K562 (cell line): Measurements from ENCODE around the gene PTPN13. TPM values are rescaled to one million over a fixed set of nuclear protein-coding genes. Genes with fewer than 3 reads are reported as not detected.

Experiments used
- ATAC-seq: fragments of 200-7000 bp; cut with Tn5 transposase; 3 replicates; pipeline ENCODE4 v1.9.1; 2020; ENCODE audit warnings: moderate library complexity
- BruUV-seq: library from RNA; stranded (reverse); fragments of 400-500 nt; replicated peaks from 2 replicates; lab custom pipeline; 2021; lab: Mats Ljungman, UMichigan
- CTCF ChIA-PET: fragments of 300-600 bp; formaldehyde crosslinking; extraction: SDS; loops from one replicate; lab custom pipeline; 2021; ENCODE audit warnings: low intra/inter-chr PET ratio; lab: Yijun Ruan, JAX
- POLR2A ChIA-PET: fragments of 300-600, 350-650 bp; sonication (Branson Sonifier 250); formaldehyde crosslinking; extraction: SDS; loops from one replicate; lab custom pipeline; 2021; ENCODE audit warnings: antibody characterized with exemption, inconsistent platforms; lab: Yijun Ruan, JAX
- DNase-seq, 4 experiments: peaks; one replicate each; pipeline versions ENCODE4 v3.0.0 to v3.0.0-alpha.2; 2011 to 2018; ENCODE audit warnings: low spot score in 3 of 4, mixed read lengths in 3 of 4; ENCODE audit errors: extremely low read depth in 1 of 4
- FAIRE-seq: peaks from 2 replicates; lab custom pipeline; 2011; peaks lifted over from hg19 to GRCh38; lab: Jason Lieb, UNC
- H2AFZ ChIP-seq: 2 replicates; pipeline ENCODE4 v1.6.0; 2011; ENCODE audit warnings: low read depth, low read length, control low read depth, inconsistent platforms
- H3K27ac ChIP-seq: fragments of 200-600 bp; 3 replicates; pipeline ENCODE4 v1.8.0; 2011; ENCODE audit warnings: low read depth, mild to moderate bottlenecking, control low read depth, inconsistent platforms, low read length, moderate library complexity, mixed read lengths; ENCODE audit errors: extremely low read depth
- H3K27me3 ChIP-seq, 2 experiments: fragments of 300-600 bp in 1 of 2; 2 replicates in 1 of 2; 3 replicates in 1 of 2; pipeline versions ENCODE4 v1.6.0 to v1.8.0; 2011; ENCODE audit warnings: inconsistent platforms in 2 of 2, low read length in 2 of 2, mild to moderate bottlenecking in 1 of 2, mixed read lengths in 1 of 2, moderate library complexity in 1 of 2; ENCODE audit not compliant: control insufficient read depth in 2 of 2, insufficient read depth in 2 of 2
- H3K36me3 ChIP-seq: fragments of 300-600 bp; 3 replicates; pipeline ENCODE4 v1.8.0; 2011; ENCODE audit warnings: mild to moderate bottlenecking, low read length, inconsistent platforms; ENCODE audit not compliant: control insufficient read depth, insufficient read depth
- H3K4me1 ChIP-seq, 2 experiments: fragments of 200-600 bp in 1 of 2; replicated peaks in 1 of 2; 2 replicates in 1 of 2; 3 replicates in 1 of 2; pipeline versions ENCODE4 v1.5.1 to v1.8.0; 2011; ENCODE audit warnings: inconsistent platforms in 2 of 2, low read length in 2 of 2, mild to moderate bottlenecking in 1 of 2, mixed read lengths in 1 of 2, moderate library complexity in 1 of 2; ENCODE audit not compliant: control insufficient read depth in 2 of 2, insufficient read depth in 2 of 2
- H3K4me2 ChIP-seq: 2 replicates; pipeline ENCODE4 v1.6.1; 2011; ENCODE audit warnings: low read length, control low read depth, inconsistent platforms, mixed read lengths; ENCODE audit not compliant: insufficient read depth
- H3K4me3 ChIP-seq: fragments of 200-600 bp; sonication (generic), shearing (Covaris generic); 2 replicates; pipeline ENCODE4 v1.5.1; 2016; ENCODE audit warnings: control low read depth, inconsistent platforms
- H3K79me2 ChIP-seq: fragments of 200-600 bp; 3 replicates; pipeline ENCODE4 v1.8.0; 2011; ENCODE audit warnings: low read length, inconsistent platforms; ENCODE audit not compliant: control insufficient read depth, insufficient read depth
- H3K9ac ChIP-seq, 2 experiments: 2 replicates each; pipeline versions ENCODE4 v1.6.0 to v1.6.1; 2011; ENCODE audit warnings: low read depth in 2 of 2, low read length in 2 of 2, control low read depth in 1 of 2, inconsistent platforms in 1 of 2, mild to moderate bottlenecking in 1 of 2, mixed read lengths in 1 of 2; ENCODE audit not compliant: insufficient read depth in 1 of 2
- H3K9me1 ChIP-seq: one replicate; pipeline ENCODE4 v1.6.0; 2011; ENCODE audit warnings: inconsistent platforms, mild to moderate bottlenecking, low read length, moderate library complexity; ENCODE audit not compliant: control insufficient read depth, insufficient read depth
- H3K9me3 ChIP-seq: replicated peaks from 2 replicates; pipeline ENCODE4 v1.5.1; 2011; ENCODE audit warnings: low read depth, low read length, inconsistent platforms; ENCODE audit not compliant: control insufficient read depth, insufficient read depth
- H4K20me1 ChIP-seq: replicated peaks from 2 replicates; pipeline ENCODE4 v1.6.1; 2011; ENCODE audit warnings: low read length, inconsistent platforms, mixed read lengths; ENCODE audit not compliant: control insufficient read depth, insufficient read depth
- FOSL1 ChIP-seq: fragments of 200-800 bp; sonication (Bioruptor generic); conservative IDR thresholded peaks from 2 replicates; pipeline ENCODE4 v1.6.1; 2016; ENCODE audit warnings: missing genetic modification characterization, missing compliant biosample characterization
- IRF9 ChIP-seq: fragments of 450-650 bp; IDR thresholded peaks from 2 replicates; pipeline ENCODE4 v1.6.1; 2016; ENCODE audit warnings: missing biosample characterization, missing genetic modification characterization
- LARP7 ChIP-seq: fragments of 450-650 bp; IDR thresholded peaks from 2 replicates; pipeline ENCODE4 v1.6.1; 2016
- MEF2A ChIP-seq: IDR thresholded peaks from 2 replicates; pipeline ENCODE4 v1.6.1; 2011; ENCODE audit warnings: low read depth, mild to moderate bottlenecking, low read length, moderate library complexity; ENCODE audit not compliant: control insufficient read depth
- MYNN ChIP-seq, 2 experiments: sonication (generic); formaldehyde crosslinking in 1 of 2; IDR thresholded peaks; 2 replicates each; pipeline versions ENCODE4 v1.5.0 to v1.6.1; 2016 to 2020; ENCODE audit warnings: antibody characterized with exemption in 1 of 2, missing genetic modification reagents in 1 of 2
- NCOA4 ChIP-seq: fragments of 450-650 bp; IDR thresholded peaks from 2 replicates; pipeline ENCODE4 v1.6.1; 2018; ENCODE audit warnings: mild to moderate bottlenecking; ENCODE audit not compliant: partially characterized antibody
- SRSF3 ChIP-seq: fragments of 200-400 bp; formaldehyde crosslinking; IDR thresholded peaks from 2 replicates; pipeline ENCODE4 v1.6.1; 2016; ENCODE audit warnings: mild to moderate bottlenecking, low read length, moderate library complexity; ENCODE audit not compliant: insufficient read depth
- TEAD1 ChIP-seq, 2 experiments: fragments of 450-650 bp in 1 of 2; sonication (generic) in 1 of 2; formaldehyde crosslinking; IDR thresholded peaks; 2 replicates each; pipeline versions ENCODE4 v1.4.0 to v1.8.0; 2020 to 2022; ENCODE audit warnings: mild to moderate bottlenecking in 2 of 2, missing genetic modification reagents in 1 of 2
- ZNF140 ChIP-seq: fragments of 250-450 bp; sonication (Bioruptor Pico); IDR thresholded peaks from 2 replicates; pipeline ENCODE4 v1.8.0; 2021; ENCODE audit warnings: moderate library complexity, mild to moderate bottlenecking, inconsistent platforms
- ZNF354B ChIP-seq: fragments of 250-450 bp; sonication (Bioruptor Pico); IDR thresholded peaks from 2 replicates; pipeline ENCODE4 v1.4.0; 2020
- ZNF449 ChIP-seq: fragments of 250-450 bp; sonication (Bioruptor Pico); IDR thresholded peaks from 2 replicates; pipeline ENCODE4 v1.8.0; 2022; ENCODE audit warnings: moderate library complexity, mild to moderate bottlenecking, inconsistent platforms
- WGBS: fragments of 100-300 bp; shearing (Covaris generic); methylation state at CpG from one replicate; pipeline ENCODE4 v1.1.6; 2016; ENCODE audit warnings: low coverage, mixed read lengths; ENCODE audit not compliant: insufficient coverage; ENCODE audit errors: missing lambda C conversion rate; 5-methylcytosine and 5-hydroxymethylcytosine counted together
- in situ Hi-C: fragments of 300-500 bp; cut with MboI; formaldehyde crosslinking; loops from 4 replicates; pipeline ENCODE4 v1.15.0; 2018; ENCODE audit warnings: inconsistent platforms, mixed read lengths
- intact Hi-C: fragments of 100-400 bp; cut with micrococcal nuclease; formaldehyde crosslinking; loops from 2 replicates; pipeline ENCODE4 v1.14.2; 2022
- polyA plus RNA-seq, 8 experiments: library from polyadenylated mRNA; depleted of rRNA in 4 of 8; stranded (reverse) in 5 of 8; unstranded in 3 of 8; fragments of >200 nt; fragmentation: Nextera tagmentation in 2 of 8; fragmentation: Illumina TruSeq in 1 of 8; extraction: Ambion mirVana in 2 of 8; extraction: Trizol in 1 of 8; gene quantifications; 2 replicates each; pipeline versions ENCODE4 v1.2.1 to v1.2.3, GENCODE V29; 2011 to 2014; ENCODE audit warnings: inconsistent platforms in 1 of 8, missing spikeins in 1 of 8
- total RNA-seq, 7 experiments: library from RNA; depleted of rRNA in 6 of 7; stranded (reverse); fragments of >200 nt in 6 of 7; fragmentation: Illumina TruSeq in 2 of 7; extraction: Trizol in 2 of 7; gene quantifications; 2 replicates each; pipeline versions ENCODE4 v1.2.1 to v1.2.3, GENCODE V29; 2011 to 2021; ENCODE audit warnings: low replicate concordance in 1 of 7

PTPN13 gene
- total and polyA plus RNA-seq, 9 of the 15 experiments (the other 6 are each of a cell fraction or from before 2014, with no cell fraction given): 0.33 TPM; not detected in 8

- no peaks in the 10 kb centered on the region for H3K9me3 ChIP-seq
- ChIA-PET CTCF (no interaction called here), POLR2A (no interaction called here)
- TF ChIP-seq SRSF3: no peak
- no peak for TF ChIP-seq MEF2A
- no peak for TF ChIP-seq ZNF449 (CRISPR knock-in tag)
- TF ChIP-seq FOSL1 (tag): no peak
- TF ChIP-seq MYNN (IDR thresholded peaks at IDR 0.05): no peak
- no peak for TF ChIP-seq MYNN (CRISPR knock-in tag; IDR thresholded peaks at IDR 0.05)
- TF ChIP-seq LARP7: no peak
- TF ChIP-seq ZNF354B (CRISPR knock-in tag): no peak
- TF ChIP-seq ZNF140: no peak
- no peak for TF ChIP-seq IRF9 (tag)
- no peak for TF ChIP-seq NCOA4
- TF ChIP-seq TEAD1 (CRISPR knock-in tag; IDR thresholded peaks at IDR 0.05): no peak
- TF ChIP-seq, all 486 proteins: peak for 0
- Histone ChIP-seq H2AFZ (no peak overlapping the region), H3K4me1 (no peaks in the 10 kb centered on the region), H3K9ac (no peak overlapping the region), H3K4me2 (no peak overlapping the region), H4K20me1 (no peaks in the 10 kb centered on the region), H3K36me3 (no peaks in the 10 kb centered on the region), H3K27me3 (no peaks in the 10 kb centered on the region), H3K4me3 (no peak overlapping the region), H3K27ac (no peak overlapping the region), H3K79me2 (no peaks in the 10 kb centered on the region), H3K9me1 (no peaks in the 10 kb centered on the region)
- no peak for ATAC-seq
- WGBS: 0% methylated on average over 1 of the region's 1 CpG
- intact Hi-C loops (no loop called here), in situ Hi-C loops (no loop called here)
- FAIRE-seq: peak; percentile 11
- BruUV-seq: no TSS peak
- DNase-seq: no peak
Measured at GRCh38 chr4:86771141-86771540, 177.0 kb downstream of the PTPN13 start.
